GM12891 (cell line): Measurements from ENCODE around the gene ACKR2.
"Not testable (repeated sequence)": the region's sequence is repeated elsewhere in the genome, so short reads cannot be mapped to it uniquely, and the experiment has no call there.

ENCODE experiments used
- DNase-seq: peaks from one replicate; pipeline ENCODE4 v3.0.0; 2011; ENCODE audit warnings: low spot score; ENCODE audit not compliant: insufficient read length
- FAIRE-seq: peaks from 2 replicates; lab custom pipeline; 2011; peaks lifted over from hg19 to GRCh38; lab: Jason Lieb, UNC
- PAX5 ChIP-seq: IDR thresholded peaks from 2 replicates; pipeline ENCODE4 v1.6.1; 2011; ENCODE audit warnings: low read length, moderate library complexity, mild to moderate bottlenecking; ENCODE audit not compliant: insufficient read depth, severe bottlenecking
- POLR2A ChIP-seq: IDR thresholded peaks from 2 replicates; pipeline ENCODE4 v1.6.1; 2011; ENCODE audit warnings: low read depth, low read length, control low read depth
- POLR2AphosphoS5 ChIP-seq: IDR thresholded peaks from 2 replicates; pipeline ENCODE4 v1.6.1; 2011; ENCODE audit warnings: low read depth, low read length, control low read depth
- POU2F2 ChIP-seq: IDR thresholded peaks from 2 replicates; pipeline ENCODE4 v1.6.1; 2011; ENCODE audit warnings: low read depth, mild to moderate bottlenecking, control low read depth, low read length, moderate library complexity
- SPI1 ChIP-seq: IDR thresholded peaks from 2 replicates; pipeline ENCODE4 v1.6.1; 2011; ENCODE audit warnings: low read depth, low read length, control low read depth
- TAF1 ChIP-seq: IDR thresholded peaks from 2 replicates; pipeline ENCODE4 v1.6.1; 2011; ENCODE audit warnings: low read depth, low read length, control low read depth

The ACKR2 gene

GRCh38 chr3:42811118-42811883, 2.1 kb downstream of the ACKR2 start:
- not testable (repeated sequence) for DNase-seq, FAIRE-seq
- TF ChIP-seq SPI1: 0 out of 2 replicates have a peak, but pooled peaks have one; percentile 16

- DNase-seq (no peak), FAIRE-seq (no peak)
- TF ChIP-seq POLR2AphosphoS5 (no peak), SPI1 (no peak), PAX5 (no peak), POLR2A (no peak), POU2F2 (no peak), TAF1 (no peak)
These were observed 5.0 kb downstream of the ACKR2 start for GRCh38 chr3:42814246-42814645.

GRCh38 chr3:42814914-42815507, 5.8 kb downstream of the ACKR2 start:
- no peak for DNase-seq
- TF ChIP-seq TAF1 (no peak), PAX5 (no peak), POU2F2 (no peak), POLR2A (no peak), POLR2AphosphoS5 (no peak), SPI1 (no peak)
- FAIRE-seq: no peak

GRCh38 chr3:42815826-42816225, 6.6 kb downstream of the ACKR2 start:
- FAIRE-seq (no peak), DNase-seq (no peak)
- no peak for TF ChIP-seq POU2F2
- TF ChIP-seq POLR2A: no peak
- TF ChIP-seq POLR2AphosphoS5: no peak
- no peak for TF ChIP-seq TAF1
- no peak for TF ChIP-seq SPI1

- no peak for TF ChIP-seq POU2F2
- TF ChIP-seq POLR2AphosphoS5: no peak
- TF ChIP-seq PAX5: no peak
- TF ChIP-seq POLR2A: no peak
- TF ChIP-seq SPI1: no peak
- TF ChIP-seq TAF1: no peak
- DNase-seq (no peak), FAIRE-seq (no peak)
These were observed 10.2 kb downstream of the ACKR2 start for GRCh38 chr3:42819351-42819965.

GRCh38 chr3:42820746-42821051, 11.5 kb downstream of the ACKR2 start:
- TF ChIP-seq POLR2A: no peak
- TF ChIP-seq SPI1: no peak
- TF ChIP-seq PAX5: no peak
- TF ChIP-seq TAF1: no peak
- no peak for TF ChIP-seq POU2F2
- TF ChIP-seq POLR2AphosphoS5: no peak
- FAIRE-seq (no peak), DNase-seq (no peak)

GRCh38 chr3:42822828-42823227, 13.6 kb downstream of the ACKR2 start:
- FAIRE-seq (no peak), DNase-seq (no peak)
- TF ChIP-seq POLR2A: no peak
- TF ChIP-seq POLR2AphosphoS5: no peak
- no peak for TF ChIP-seq PAX5
- TF ChIP-seq POU2F2: no peak
- no peak for TF ChIP-seq SPI1
- no peak for TF ChIP-seq TAF1

- DNase-seq (no peak), FAIRE-seq (no peak)
- TF ChIP-seq SPI1 (no peak), TAF1 (no peak), POU2F2 (no peak), POLR2AphosphoS5 (no peak), PAX5 (no peak), POLR2A (no peak)
These were observed 14.1 kb downstream of the ACKR2 start for GRCh38 chr3:42823351-42823750.

- TF ChIP-seq POU2F2 (no peak), POLR2AphosphoS5 (no peak)
- DNase-seq (no peak), FAIRE-seq (no peak)
These were observed 16.9 kb downstream of the ACKR2 start for GRCh38 chr3:42826141-42826540.

GRCh38 chr3:42827023-42827422, 17.8 kb downstream of the ACKR2 start:
- no peak for DNase-seq
- no peak for FAIRE-seq
- no peak for TF ChIP-seq PAX5
- TF ChIP-seq TAF1: no peak
- no peak for TF ChIP-seq POLR2A
- no peak for TF ChIP-seq POLR2AphosphoS5
